ENCODE results near the gene REC114. TPM values are rescaled to one million over a fixed set of nuclear protein-coding genes. Genes with fewer than 3 reads are reported as not detected.

Gene REC114
- total and polyA plus RNA-seq, 10 of the 15 experiments (the other 5 are each of a cell fraction or from before 2014, with no cell fraction given) = not detected

DNA sequence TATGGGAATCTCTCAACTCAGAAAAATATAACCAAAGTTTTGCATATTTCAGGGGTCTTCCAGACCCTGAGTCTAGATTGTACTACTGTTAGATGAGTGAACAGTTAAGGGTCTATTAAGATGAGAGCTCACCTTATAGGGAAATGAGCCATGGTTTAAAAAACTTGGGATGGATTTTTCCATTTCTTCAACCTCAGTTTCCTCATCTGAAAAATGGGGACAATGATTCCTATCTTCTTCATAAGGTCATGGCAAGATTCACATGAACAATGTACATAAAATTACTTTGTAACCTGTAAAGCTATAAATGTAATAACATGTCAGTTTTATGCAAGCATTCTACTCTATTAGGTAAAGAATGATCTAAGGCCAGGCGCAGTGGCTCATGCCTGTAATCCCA lies 161.5 kb downstream of the REC114 start:
- Histone ChIP-seq H4K20me1 (ENCODE audit: control insufficient read depth, insufficient read depth) (no peaks in the 10 kb centered on the region; the same call in 1 of the 2 replicates), H3K36me3 (ENCODE audit: control insufficient read depth in 2 of 2, insufficient read depth in 2 of 2, low read length in 1 of 2) (no peaks in the 10 kb centered on the region; a peak in 1 of 4 replicates), H3K9ac (ENCODE audit: control insufficient read depth, insufficient read depth, low read length) (no peak overlapping the region), H3K79me2 (ENCODE audit: control insufficient read depth, insufficient read depth, low read length) (peaks cover 74% of the 10 kb centered on the region), H3K4me2 (ENCODE audit: control insufficient read depth, insufficient read depth) (no peak overlapping the region), H3K27me3 (replicated peaks in 1 of 2; ENCODE audit: control insufficient read depth in 2 of 2, insufficient read depth in 2 of 2, low read length in 1 of 2) (no peaks in the 10 kb centered on the region), H3K9me3 (replicated peaks; ENCODE audit: control insufficient read depth, insufficient read depth, low read length) (no peaks in the 10 kb centered on the region), H3K27ac (ENCODE audit: control insufficient read depth, insufficient read depth) (no peak overlapping the region), H2AFZ (ENCODE audit: control insufficient read depth, low read depth, low read length) (no peak overlapping the region), H3K4me1 (ENCODE audit: control insufficient read depth, insufficient read depth, low read length) (peaks cover 45% of the 10 kb centered on the region), H3K4me3 (no peak overlapping the region)
- no TSS peak for BruUV-seq (replicated peaks)
- DNase-seq (ENCODE audit: low read depth, low spot score) (no peak), ATAC-seq (no peak), FAIRE-seq (no peak)
- intact Hi-C loops (cut with micrococcal nuclease; ENCODE audit: unreplicated experiment) (no loop called here), in situ Hi-C loops (cut with MboI) (no loop called here)
- RAD21 ChIA-PET (ENCODE audit: unreplicated experiment) = interaction anchor here (0.6 to 2.0 kb wide), 3 partner anchors 9 to 32 kb away, joined by 3 to 10 read pairs (median 3); no protein-coding TSS in a partner anchor
- CTCF ChIA-PET = interaction anchor here (6.2 to 11.1 kb wide), 2 partner anchors 14 to 30 kb away, joined by 53 to 170 read pairs; partner anchors contain the start of gene NPTN
- SMC1A ChIA-PET (ENCODE audit: uncharacterized antibody, unreplicated experiment) = interaction anchor here (0.8 to 10.9 kb wide), 3 partner anchors 15 to 27 kb away, joined by 3 to 130 read pairs (median 14); partner anchors contain the start of gene NPTN
- POLR2A ChIA-PET = interaction anchor here (0.6 to 0.9 kb wide), 4 partner anchors 14 to 699 kb away, joined by 3 to 7 read pairs (median 4); no protein-coding TSS in a partner anchor
- 100% methylated on average over 1 of the region's 1 CpG for WGBS (ENCODE audit: insufficient coverage, insufficient replicate concordance, low lambda C conversion rate, missing lambda C conversion rate)
- TF ChIP-seq HDAC6 (IDR thresholded peaks at IDR 0.05; ENCODE audit: unreplicated experiment) (no peak), CHD4 (IDR thresholded peaks at IDR 0.05) (no peak), BCLAF1 (IDR thresholded peaks at IDR 0.05) (no peak), E2F8 (IDR thresholded peaks at IDR 0.05; ENCODE audit: low read depth, partially characterized antibody) (no peak), RB1 (IDR thresholded peaks at IDR 0.05; ENCODE audit: borderline replicate concordance) (no peak), RFX5 (IDR thresholded peaks at IDR 0.05; ENCODE audit: low read depth, low read length) (no peak), IRF4 (IDR thresholded peaks at IDR 0.05; ENCODE audit: low read depth, low read length) (no peak), EZH2 (IDR thresholded peaks at IDR 0.05; ENCODE audit: borderline replicate concordance, control insufficient read depth, low read depth, low read length) (no peak), PAX8 (IDR thresholded peaks at IDR 0.05) (no peak)
- TF ChIP-seq, protein P1, sequence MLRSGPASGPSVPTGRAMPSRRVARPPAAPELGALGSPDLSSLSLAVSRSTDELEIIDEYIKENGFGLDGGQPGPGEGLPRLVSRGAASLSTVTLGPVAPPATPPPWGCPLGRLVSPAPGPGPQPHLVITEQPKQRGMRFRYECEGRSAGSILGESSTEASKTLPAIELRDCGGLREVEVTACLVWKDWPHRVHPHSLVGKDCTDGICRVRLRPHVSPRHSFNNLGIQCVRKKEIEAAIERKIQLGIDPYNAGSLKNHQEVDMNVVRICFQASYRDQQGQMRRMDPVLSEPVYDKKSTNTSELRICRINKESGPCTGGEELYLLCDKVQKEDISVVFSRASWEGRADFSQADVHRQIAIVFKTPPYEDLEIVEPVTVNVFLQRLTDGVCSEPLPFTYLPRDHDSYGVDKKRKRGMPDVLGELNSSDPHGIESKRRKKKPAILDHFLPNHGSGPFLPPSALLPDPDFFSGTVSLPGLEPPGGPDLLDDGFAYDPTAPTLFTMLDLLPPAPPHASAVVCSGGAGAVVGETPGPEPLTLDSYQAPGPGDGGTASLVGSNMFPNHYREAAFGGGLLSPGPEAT (IDR thresholded peaks at IDR 0.05; ENCODE audit: low read depth) = no peak

All from GM12878 (cell line).